ENCODE data around the gene B3GNT3.

B3GNT3 gene, protein sequence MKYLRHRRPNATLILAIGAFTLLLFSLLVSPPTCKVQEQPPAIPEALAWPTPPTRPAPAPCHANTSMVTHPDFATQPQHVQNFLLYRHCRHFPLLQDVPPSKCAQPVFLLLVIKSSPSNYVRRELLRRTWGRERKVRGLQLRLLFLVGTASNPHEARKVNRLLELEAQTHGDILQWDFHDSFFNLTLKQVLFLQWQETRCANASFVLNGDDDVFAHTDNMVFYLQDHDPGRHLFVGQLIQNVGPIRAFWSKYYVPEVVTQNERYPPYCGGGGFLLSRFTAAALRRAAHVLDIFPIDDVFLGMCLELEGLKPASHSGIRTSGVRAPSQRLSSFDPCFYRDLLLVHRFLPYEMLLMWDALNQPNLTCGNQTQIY

GRCh38 chr19:17794731-17795494 lies at the start of gene B3GNT3:
TSS of gene B3GNT3 (plus strand) at chr19:17795138. CDS start at chr19:17807808, 12,670 bp downstream.
- peak; percentile 54 for DNase-seq

GRCh38 chr19:17747205-17748098 lies 47.5 kb upstream of the B3GNT3 start:
- DNase-seq = peak; percentile 95

GRCh38 chr19:17748884-17749638 lies 45.9 kb upstream of the B3GNT3 start:
- no peak for DNase-seq

- no peak for DNase-seq
These were observed 45.0 kb upstream of the B3GNT3 start for GRCh38 chr19:17749912-17750317.

DNA sequence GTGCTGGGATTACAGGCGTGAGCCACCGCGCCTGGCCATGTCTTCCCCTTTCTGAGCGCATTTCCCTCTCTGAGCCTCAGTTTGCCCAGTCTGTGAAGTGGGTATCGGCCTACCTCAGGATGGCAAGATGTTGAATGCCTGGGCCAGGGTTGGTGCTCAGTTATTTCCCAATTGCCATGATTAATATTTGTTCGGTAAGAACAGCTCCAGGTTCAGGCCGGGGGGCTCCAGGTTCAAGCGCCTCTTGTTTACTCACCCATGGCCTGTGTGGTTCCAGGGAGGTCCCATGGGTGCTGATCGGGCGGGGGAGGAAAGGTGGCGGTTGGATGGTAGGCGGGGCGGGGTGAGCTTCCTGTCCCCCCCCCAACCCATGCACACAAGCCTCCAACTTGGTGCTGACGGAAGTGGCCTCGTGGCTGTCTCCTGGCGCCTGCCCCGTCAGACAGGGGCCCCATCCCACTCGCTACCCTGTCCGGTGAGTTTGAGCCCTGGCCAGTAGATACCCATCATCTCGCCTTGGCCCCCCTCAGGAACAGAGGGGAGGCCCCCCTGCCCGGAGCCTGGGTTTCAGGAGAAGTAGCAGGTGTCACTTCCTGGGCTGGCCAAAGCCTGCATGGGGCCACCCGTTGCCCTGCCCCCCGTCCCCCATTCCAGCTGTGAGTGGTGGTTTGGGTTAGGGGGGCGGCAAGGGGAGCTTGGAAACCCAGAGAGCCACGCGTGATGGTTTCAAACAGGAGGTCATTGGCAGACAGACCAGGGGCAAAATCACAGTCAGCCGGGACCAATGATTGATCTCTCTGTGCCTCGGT lies 43.6 kb upstream of the B3GNT3 start, which contains the start of gene FCHO1:
FCHO1 (plus strand) TSS at position 375 of the 809 bp plus-strand sequence. CDS start 3,688 bp downstream, outside the sequence.
- DNase-seq = peak; percentile 71

DNA sequence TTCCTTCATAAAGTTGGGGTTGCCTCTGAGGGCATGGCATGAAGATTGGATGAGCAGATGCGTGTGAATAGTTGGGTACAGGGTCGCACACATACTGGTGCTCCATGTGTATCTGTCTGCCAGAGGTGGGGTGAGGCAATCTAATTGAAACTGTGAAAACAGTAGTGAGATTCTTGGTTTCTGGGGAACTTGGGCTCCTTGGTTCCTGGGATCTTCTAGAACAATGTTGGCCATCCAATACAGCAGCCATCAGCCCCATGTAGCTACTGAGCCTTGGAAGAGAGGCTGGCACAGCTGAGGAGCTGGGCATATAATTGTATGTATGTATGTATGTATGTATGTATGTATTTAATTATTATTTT lies 43.0 kb upstream of the B3GNT3 start:
- peak; percentile 12 for DNase-seq

GRCh38 chr19:17752865-17753639 lies 41.9 kb upstream of the B3GNT3 start:
- no peak for DNase-seq

GRCh38 chr19:17753976-17754375 lies 41.0 kb upstream of the B3GNT3 start:
- DNase-seq = no peak

GRCh38 chr19:17754634-17755442 lies 40.1 kb upstream of the B3GNT3 start:
- no peak for DNase-seq

- DNase-seq = no peak
These were observed 39.5 kb upstream of the B3GNT3 start for GRCh38 chr19:17755443-17755890.

GRCh38 chr19:17755977-17756670 lies 38.8 kb upstream of the B3GNT3 start:
- DNase-seq = peak; percentile 19

- peak; percentile 76 for DNase-seq
These were observed 37.8 kb upstream of the B3GNT3 start for GRCh38 chr19:17757125-17757524.

GRCh38 chr19:17758515-17758914 lies 36.4 kb upstream of the B3GNT3 start:
- DNase-seq = no peak

DNA sequence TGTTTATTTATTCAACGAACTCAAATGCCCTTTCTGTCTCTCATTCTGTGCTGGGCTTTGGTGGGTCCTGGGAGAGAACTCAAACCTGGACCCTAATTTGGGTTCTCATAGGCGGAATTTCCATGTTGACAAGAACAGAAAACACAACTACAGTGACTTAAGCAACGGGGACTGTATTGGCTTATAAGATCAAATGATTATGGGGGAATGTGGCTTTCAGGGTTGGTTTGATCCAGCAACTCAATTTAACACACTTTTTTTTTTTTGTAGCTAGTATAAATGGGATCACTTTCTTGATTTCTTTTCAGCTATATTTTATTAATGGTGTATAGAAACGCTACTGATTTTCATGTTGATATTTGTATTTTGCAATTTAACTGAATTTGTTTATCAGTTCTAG lies 33.8 kb upstream of the B3GNT3 start:
- no peak for DNase-seq

GRCh38 chr19:17762505-17763229 lies 32.3 kb upstream of the B3GNT3 start:
- DNase-seq = peak; percentile 62

DNA sequence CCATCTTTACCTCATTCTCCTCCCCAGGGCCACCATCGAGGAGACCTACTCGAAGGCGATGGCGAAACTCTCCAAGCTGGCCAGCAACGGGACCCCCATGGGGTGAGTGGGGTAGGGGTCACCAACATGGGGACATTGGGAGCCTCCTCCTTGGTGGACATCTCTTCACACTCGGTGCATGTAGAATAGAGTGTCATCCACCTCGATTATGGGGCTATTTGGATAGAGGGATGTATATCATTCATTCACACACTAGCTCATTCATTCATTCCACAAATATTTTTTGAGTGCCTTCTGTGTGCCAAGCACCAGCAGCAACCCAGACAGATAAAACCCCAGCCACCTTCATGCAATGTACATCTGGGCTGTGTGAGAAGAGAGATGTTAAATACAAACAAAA lies 30.6 kb upstream of the B3GNT3 start:
- DNase-seq = no peak

DNA sequence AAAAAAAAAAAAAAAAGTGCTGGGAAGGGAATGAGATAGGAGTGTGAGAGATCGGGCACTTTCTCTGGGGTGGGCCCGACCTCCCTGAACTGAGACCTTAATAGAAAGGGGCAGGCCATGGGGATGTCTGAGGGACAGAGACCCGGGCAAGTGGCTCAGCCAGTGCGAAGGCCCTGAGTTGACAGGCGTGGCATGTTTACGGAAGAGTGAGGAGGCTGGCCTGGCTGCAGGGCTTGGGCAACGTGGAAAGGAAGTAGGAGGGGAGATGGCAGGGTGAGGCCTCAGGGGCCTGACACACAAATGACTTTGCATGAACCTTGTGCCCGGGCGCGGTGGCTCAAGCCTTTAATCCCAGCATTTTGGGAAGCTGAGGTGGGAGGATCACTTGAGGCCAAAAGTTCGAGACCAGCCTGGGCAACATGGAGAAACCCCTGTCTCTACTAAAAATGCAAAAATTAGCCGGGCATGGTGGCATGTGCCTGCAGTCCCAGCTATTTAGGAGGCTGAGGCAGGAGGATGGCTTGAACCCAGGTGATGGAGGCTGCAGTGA lies 29.8 kb upstream of the B3GNT3 start:
- DNase-seq = peak; percentile 59
